ENCODE results near the gene ZNF30. TPM values are rescaled to one million over a fixed set of nuclear protein-coding genes. Genes with fewer than 3 reads are reported as not detected.
A peak's percentile ranks its signal among the peaks of the same experiment; 100 is the strongest.
"Not testable (repeated sequence)": the region's sequence is repeated elsewhere in the genome, so short reads cannot be mapped to it uniquely, and the experiment has no call there.

ZNF30 gene
- total RNA-seq, 1 donor from 2014 or later: 3.5 TPM

GRCh38 chr19:34990578-34991192 is 64.0 kb downstream of the ZNF30 start:
- ATAC-seq: no peak
- no peak overlapping the region for H3K4me3 ChIP-seq
- H3K27ac ChIP-seq: no peak overlapping the region
- no peaks in the 10 kb centered on the region for H3K27me3 ChIP-seq (ENCODE audit: low read depth)
- intact Hi-C loops (cut with DNase I): no loop called here
- no peaks in the 10 kb centered on the region for H3K36me3 ChIP-seq
- H3K4me1 ChIP-seq: peaks cover 22% of the 10 kb centered on the region
- no peak for TF ChIP-seq CTCF (IDR thresholded peaks at IDR 0.05)
- H3K9me3 ChIP-seq: no peaks in the 10 kb centered on the region
- peak; percentile 19 for DNase-seq

- TF ChIP-seq CTCF (IDR thresholded peaks at IDR 0.05): no peak
- Histone ChIP-seq H3K27me3 (ENCODE audit: low read depth) (no peaks in the 10 kb centered on the region), H3K9me3 (no peaks in the 10 kb centered on the region), H3K4me3 (no peak overlapping the region), H3K27ac (no peak overlapping the region), H3K36me3 (no peaks in the 10 kb centered on the region), H3K4me1 (peaks cover 28% of the 10 kb centered on the region)
- intact Hi-C loops (cut with DNase I): no loop called here
- ATAC-seq (no peak), DNase-seq (peak; percentile 6)
Measured at GRCh38 chr19:34991542-34992333, 65.0 kb downstream of the ZNF30 start.

GRCh38 chr19:34992582-34992981 is 65.9 kb downstream of the ZNF30 start:
- peaks cover 36% of the 10 kb centered on the region for H3K4me1 ChIP-seq
- DNase-seq; H3K27ac ChIP-seq; H3K36me3 ChIP-seq; ATAC-seq; H3K27me3 ChIP-seq (ENCODE audit: low read depth); H3K9me3 ChIP-seq; intact Hi-C loops (cut with DNase I); H3K4me3 ChIP-seq: not testable (repeated sequence)

- peak; percentile 44 for DNase-seq
Measured at GRCh38 chr19:34994286-34994642, 67.6 kb downstream of the ZNF30 start.

More at GRCh38 chr19:34994286-34994642, 67.6 kb downstream of the ZNF30 start:
- no peaks in the 10 kb centered on the region for H3K9me3 ChIP-seq
- peak overlapping the region; percentile 79 for H3K27ac ChIP-seq
- H3K4me3 ChIP-seq: no peak overlapping the region
- no peak for TF ChIP-seq CTCF (IDR thresholded peaks at IDR 0.05)
- no peaks in the 10 kb centered on the region for H3K36me3 ChIP-seq
- H3K27me3 ChIP-seq (ENCODE audit: low read depth): no peaks in the 10 kb centered on the region
- intact Hi-C loops (cut with DNase I): no loop called here
- ATAC-seq: no peak
- peaks cover 51% of the 10 kb centered on the region for H3K4me1 ChIP-seq

Other genes starting within 250 kb of the ZNF30 start
- gene SCGB2B2, start 249.7 kb upstream of the ZNF30 start, total RNA-seq: 1.5 TPM
- gene ZNF302, start 249.2 kb upstream of the ZNF30 start, total RNA-seq: 27.2 TPM
- 12.4 TPM for gene ZNF181, start 192.7 kb upstream of the ZNF30 start, total RNA-seq
- 5.9 TPM for gene ZNF599, start 153.7 kb upstream of the ZNF30 start, total RNA-seq
- 12.1 TPM for gene ZNF792, start 37.3 kb downstream of the ZNF30 start, total RNA-seq
- 90.7 TPM for gene GRAMD1A, start 73.4 kb downstream of the ZNF30 start, total RNA-seq
- 9.8 TPM for gene SCN1B, start 103.6 kb downstream of the ZNF30 start, total RNA-seq
- 28.1 TPM for gene HPN, start 114.8 kb downstream of the ZNF30 start, total RNA-seq
- gene FXYD3, start 188.9 kb downstream of the ZNF30 start, total RNA-seq: 135 TPM
- gene LGI4, start 208.2 kb downstream of the ZNF30 start, total RNA-seq: 6.3 TPM
- 49.7 TPM for gene FXYD1, start 211.9 kb downstream of the ZNF30 start, total RNA-seq
- gene FXYD7, start 216.4 kb downstream of the ZNF30 start, total RNA-seq: not detected
- gene FXYD5, start 227.8 kb downstream of the ZNF30 start, total RNA-seq: 152 TPM

All from lower lobe of right lung (tissue), 2 donors.